GM18861 (cell line): ENCODE measurements around the gene TPP1.

Source experiments
- ATAC-seq: cut with Tn5 transposase; IDR thresholded peaks from one replicate; pipeline ENCODE4 v1.9.1; 2021; ENCODE audit not compliant: unreplicated experiment

The TPP1 gene

DNA sequence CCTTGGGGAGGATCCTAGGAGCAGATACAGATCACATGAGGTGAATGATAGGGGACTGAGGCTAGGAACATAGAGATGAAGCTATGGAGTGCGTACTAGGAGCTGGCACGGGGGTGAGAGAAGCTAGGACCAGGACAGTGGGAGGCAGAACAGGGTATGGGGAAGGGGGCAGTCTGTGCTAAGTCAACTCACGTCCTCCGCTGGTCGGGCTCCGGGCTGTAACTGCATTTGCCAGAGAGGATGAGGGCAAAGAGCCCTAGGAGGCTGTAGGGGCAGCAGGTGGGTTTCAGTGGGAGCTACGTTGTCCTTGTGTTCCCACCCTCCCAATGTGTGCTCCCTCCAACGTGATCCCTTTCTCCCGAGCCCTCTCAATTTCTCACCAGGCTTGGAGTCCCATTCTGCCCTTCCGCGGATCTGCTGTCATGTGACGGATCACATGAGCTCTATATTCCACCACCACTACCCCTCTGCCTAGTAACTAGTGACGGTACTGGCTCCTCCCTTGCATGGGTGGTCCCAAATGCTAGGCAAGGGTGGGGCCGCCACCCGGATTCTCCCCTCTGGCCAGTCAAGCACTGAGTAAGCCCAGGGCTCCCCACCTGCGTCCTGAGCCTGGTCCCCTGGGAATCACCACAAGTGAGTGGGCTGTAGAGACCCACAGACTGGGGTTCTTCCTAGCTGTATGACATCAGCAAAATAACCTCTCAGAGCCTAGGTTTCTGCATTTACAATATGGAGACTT lies at the start of gene TPP1:
TSS of gene TPP1 (minus strand) at position 419 of the 742 bp plus-strand sequence. CDS start at position 397, 22 bp downstream.
- ATAC-seq = peak; percentile 97

DNA sequence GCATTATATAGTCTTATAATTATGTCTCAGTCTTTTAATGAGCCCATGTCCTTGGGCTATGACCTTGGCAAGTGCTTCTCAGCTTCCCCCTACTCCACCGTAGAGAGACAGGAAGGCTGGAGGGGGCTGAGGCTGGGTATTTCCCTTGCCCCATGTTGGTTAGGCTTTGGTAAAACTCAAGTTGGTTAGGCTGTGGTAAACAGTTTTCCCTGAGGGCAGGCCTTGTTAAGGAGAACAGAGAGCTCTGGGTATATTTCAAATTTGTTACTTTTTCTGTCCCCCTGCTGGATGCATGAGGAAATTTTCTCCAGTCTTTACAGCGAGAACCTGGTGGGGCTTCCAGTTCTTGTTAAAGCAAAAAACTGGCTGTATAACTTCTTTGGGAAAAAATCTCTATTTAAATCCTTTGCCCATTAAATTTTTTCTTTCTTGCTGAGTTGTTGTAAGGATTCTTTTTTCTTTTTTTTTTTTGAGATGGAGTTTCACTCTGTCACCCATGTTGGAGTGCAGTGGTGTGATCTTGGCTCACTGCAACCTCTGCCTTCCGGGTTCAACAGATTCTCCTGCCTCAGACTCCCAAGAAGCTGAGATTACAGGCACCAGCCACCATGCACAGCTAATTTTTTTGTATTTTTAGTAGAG lies 48.6 kb upstream of the TPP1 start:
- peak; percentile 69 for ATAC-seq

DNA sequence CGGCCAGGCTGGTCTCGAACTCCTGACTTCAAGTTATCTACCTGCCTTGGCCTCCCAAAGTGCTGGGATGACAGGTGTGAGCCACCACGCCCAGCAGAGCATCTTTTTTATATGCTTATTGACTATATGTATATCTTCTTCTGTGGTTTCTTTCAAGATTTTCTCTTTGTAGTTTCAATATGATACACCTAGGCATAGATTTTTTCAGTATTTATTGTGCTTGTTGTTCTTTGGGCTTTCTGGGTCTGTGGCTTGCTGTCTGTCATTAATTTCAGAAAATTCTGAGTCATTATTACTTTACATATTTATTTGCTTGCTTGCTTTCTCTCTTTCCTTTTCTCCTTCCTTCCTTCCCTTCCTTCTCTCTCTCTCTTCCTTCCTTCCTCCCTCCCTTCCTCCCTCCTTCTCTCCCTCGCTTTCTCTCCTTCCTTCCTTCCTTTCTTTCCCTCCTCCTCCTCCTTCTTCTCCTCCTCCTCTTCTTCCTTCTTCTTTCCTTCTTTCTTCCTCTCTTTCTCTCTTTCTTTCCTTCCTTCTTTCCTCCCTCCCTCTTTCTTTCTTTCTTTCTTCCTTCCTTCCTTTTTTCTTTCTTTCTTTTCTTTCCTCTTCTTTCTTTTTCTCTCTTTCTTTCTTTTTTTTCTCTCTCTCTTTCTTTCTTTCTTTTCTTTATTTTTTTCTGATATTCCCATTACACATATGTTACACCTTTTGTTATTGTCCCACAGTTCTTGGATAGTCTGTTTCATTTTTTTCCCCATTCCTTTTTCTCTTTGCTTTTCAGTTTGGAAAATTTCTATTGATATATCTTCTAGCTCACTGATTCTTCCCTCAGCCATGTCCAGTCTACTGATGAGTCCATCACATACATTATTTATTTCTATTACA lies 47.3 kb upstream of the TPP1 start:
- ATAC-seq = no peak

DNA sequence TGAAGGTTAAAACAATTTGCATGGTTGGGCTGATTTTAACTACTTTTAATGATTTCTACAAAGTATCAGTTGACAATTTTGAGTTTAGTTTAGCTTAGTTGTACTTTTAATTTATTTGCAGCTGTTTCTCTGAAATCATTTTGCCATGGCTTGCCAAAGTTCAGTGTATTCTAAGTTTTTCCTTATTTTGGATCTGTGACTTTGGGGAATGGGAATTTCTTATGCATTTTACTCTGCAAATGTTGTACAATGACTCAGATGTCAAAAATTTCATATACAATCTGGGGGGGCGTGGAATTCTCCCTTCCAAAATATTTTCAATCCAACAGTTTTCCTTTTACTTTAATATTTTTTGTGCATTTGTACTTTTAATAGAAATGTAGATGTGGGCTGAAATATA lies 45.3 kb upstream of the TPP1 start:
- ATAC-seq = no peak

DNA sequence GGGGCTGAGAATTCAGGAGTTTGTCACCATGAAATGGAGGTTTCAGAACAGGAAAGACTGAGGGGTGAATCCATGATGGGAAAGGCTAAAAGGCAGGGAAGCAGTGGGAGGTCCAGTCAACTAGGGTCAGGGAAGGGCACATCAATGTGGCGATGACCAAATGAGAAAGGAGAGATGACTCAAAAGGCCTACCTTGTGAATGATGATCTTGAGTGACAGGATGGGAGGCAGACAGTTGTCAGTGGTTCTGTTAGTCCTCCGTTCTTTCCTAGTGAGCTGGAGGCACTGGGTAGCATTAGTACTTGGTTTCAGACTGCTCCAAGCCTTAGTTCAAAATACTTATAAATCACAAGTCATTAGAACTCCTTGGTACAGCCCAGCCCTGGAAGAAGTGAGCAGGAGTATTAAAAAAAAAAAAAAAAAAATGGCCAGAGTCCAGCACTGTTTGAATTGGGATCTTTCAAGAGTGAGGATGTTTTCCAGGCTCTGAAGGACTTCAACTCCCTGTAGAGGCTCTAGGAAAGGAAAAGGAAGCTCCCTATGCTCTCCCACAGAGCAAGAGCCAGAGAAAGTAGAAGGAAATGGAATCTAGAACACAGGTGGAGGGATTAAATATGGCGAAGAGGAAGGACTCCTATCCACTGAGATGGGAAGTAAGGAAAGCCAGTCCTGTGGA lies 44.7 kb upstream of the TPP1 start:
- ATAC-seq = no peak

DNA sequence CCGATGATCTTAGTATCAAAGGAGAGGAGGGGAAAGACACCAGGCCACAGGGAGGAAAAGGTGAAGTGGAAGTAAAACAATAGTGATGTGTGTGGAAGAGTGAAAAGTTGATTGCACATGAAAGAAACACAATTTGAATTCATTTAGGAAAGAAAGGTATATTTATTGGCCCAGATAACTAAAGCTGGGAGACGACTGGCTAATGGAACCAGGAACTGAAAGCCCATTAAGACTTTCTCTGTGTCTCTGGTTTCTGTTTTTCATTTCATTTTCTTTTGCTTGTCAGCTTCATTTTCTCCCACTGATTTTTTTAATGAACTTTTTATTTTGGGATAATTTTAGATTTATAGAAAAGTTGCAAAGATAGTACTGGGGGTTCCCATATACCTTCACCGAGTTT lies 41.5 kb upstream of the TPP1 start:
- no peak for ATAC-seq

DNA sequence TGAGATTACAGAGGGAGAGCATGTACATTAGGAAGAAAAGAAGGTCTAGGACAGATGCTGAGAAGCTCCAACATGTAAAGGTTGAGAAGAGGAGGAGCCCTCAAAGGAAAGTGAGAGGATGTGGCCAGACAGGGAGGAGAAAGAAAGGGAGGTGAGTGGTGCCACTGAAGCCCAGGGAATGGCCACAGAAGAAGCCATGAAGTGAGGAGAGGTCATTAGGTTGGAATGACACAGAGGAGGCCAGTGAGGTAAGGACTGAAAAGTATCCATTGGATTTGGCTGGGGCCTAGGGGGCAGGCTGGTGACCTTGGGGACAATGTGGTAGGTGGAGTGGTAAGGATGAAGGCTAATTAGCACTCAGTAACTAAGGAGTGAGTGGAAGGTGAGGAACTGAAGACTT lies 39.4 kb upstream of the TPP1 start:
- ATAC-seq = no peak

DNA sequence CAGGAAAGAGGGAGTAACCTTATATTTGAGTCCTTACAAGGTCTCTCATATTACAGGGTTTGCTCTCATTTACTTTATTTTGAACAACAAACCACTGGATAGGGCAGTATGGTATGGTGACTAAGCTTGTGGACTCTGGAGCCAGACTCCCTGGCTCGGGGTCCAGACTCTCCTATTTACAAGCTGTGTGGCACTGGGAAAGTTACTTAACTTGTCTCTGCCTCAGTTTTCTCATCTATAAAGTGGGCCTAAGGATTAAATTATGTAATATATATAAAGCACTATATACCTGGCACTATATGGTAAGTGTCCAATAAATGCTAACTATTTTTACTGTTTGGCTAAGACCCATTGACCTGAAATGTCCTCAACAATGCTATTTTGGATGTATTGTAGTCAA lies 38.1 kb upstream of the TPP1 start:
- no peak for ATAC-seq

DNA sequence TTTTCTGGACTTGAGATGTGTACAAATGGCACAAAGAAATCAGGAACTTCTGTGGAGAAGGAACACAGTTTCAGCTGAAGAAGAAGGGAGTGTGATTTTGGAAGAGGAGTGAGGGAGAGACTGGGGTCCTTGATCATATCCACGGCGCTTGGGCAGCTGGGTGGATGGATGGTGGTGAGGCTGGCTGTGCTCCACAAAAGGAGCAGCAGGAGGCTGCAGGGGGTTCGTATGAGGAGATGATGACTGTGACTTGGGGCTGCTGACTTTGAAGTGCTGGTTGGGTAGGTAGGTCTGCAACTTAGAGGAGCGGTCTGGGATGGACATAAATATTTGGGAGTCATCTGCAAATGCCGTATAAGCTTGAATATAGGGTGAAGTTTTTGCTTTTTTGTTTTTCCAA lies 37.7 kb upstream of the TPP1 start:
- ATAC-seq = no peak

DNA sequence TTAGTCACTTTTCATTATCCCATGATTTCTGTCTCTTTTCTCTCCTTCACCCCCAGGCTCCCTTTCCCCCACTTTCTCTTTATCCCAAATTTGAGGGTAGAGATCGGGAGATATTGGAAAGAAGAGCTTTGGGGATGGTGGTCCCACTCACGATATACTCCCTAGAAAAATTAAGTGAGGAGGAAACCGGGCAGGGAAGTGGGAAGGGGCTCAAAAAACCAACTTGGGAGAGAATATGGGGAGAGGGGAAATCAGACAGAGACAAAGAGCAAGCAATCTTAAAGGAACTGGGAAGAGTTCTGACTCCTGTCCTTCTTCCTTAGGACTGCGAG lies 37.3 kb upstream of the TPP1 start:
- no peak for ATAC-seq

DNA sequence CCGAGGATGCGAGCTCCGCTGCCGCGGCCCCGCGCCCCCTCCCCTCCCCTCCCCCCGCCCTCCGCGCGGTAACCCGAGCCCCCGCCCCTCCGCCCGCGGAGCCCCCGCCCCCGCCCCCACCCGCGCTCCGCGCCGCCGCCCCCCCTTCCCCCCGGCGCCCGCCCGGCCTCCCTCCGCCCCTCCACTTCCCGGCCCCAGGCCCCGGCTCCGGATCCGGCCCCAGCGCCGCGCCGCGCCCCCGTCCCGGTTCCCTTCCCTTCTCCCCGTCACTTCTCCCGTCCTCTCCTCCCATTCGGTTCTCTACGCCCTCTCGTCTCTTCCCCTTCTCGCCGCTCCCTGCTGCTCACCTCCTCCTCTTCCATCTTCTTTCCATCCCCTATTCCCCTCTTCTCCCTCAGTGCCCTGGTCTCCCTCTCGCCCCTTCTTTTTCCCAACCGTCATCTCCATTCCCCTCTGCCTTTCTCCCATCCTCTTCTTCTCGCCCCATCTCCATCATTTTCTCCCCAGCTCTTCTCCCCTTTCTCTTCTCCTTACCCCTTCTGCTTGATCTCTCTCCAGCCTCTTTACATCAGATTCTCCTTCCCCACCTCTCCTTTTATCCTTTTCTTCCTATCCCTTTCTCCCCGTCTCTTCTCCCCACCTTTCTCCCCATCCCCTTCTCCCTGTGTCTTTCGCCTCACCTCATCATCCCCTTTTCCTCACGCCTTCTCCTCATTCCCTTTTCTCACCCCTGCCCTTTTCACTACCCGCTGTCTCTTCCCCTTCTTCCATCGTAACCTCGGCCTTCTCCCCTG lies 36.8 kb upstream of the TPP1 start, which contains the start of gene DCHS1:
TSS of gene DCHS1 (minus strand) at position 20 of the 794 bp plus-strand sequence. CDS start 14,196 bp downstream, outside the sequence.
- no peak for ATAC-seq

DNA sequence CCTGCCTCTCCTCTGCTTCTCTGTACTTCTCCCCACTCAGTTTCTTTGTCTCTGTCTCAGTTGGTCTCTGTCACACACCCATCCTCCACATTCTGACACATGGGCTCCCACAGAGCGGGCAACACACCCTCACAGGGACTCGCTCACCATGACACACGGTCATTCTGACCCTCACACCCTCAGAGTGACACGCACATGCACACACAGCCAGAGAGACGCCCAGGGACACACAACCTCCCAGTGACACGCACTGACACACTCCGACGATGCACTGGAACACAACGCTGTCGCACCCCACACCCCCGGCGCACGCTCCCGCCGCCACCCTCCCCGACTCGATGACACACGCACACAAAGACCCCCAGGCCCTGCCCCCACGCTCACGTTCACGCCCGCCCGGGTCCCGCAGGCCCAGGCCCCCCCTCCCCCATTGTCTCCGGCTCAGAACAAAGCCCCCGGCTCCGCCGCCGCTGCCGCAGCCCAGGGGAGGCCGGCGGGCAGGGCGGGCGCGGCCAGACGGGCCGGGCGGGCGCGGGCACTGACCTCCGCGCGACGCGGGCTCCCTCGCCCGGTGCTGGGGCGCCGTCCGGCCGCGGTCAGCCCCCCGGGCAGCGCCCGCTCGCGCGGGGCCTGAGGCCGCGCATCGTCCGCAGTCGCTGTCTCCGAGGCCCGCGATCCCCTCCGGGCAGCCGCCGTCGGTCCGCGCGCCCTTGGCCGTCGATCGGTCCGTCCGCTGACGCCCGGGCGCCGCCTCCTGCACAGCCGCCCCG lies 36.0 kb upstream of the TPP1 start:
- no peak for ATAC-seq

DNA sequence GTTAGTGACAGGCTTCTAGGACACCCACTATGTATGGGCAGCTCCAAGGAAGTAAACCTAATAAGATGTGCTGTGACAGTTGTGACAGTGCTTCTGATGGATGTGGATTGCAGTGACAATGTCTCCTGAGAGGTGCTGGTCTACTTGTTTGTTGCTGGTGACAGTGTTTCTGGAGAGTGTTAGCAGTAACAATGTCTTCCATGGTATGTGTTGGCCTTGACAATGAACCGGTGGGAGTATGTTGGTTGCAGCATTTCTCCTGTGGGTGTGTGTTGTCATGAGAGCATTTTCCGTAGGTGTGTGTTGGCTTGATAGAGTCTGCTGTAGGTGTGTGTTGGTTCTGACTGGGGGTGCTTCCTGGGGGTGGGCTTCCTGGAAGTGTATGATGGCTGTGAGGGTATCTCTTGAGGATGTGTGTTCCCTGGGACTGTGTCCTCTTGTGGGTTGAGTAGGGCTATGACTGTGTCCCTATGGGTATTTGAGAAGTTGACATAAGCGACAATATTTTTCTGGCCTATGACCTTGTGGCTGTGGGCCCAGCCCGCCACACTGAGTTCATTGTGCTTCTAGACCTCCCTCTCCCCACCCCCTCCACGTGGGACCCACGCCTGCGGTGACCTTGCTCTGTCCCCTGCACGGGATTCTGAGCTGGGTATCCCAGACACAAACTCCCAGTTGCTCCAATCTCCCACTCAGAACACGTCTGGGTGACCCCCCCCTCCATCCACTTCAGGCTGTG lies 35.2 kb upstream of the TPP1 start:
- ATAC-seq = no peak

DNA sequence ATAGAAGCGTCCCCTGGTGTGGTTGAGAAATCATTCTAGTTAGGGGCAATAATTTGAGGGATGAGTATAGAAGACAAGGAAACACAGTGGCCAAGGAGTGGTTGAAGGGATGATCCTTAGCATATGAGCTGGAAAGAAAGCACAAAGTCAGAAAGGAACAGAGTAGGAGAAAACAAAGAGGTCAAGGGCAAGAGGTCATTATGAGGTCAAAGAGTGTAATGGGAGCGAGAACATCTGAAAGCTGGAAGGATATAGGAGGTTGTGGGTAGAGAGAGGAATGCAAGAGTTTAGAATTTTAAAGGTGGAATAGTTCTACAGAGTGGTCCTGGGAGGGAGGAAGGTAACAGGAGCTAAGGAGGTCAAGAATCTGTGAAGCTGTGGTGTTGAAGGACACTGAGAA lies 34.4 kb upstream of the TPP1 start:
- no peak for ATAC-seq

DNA sequence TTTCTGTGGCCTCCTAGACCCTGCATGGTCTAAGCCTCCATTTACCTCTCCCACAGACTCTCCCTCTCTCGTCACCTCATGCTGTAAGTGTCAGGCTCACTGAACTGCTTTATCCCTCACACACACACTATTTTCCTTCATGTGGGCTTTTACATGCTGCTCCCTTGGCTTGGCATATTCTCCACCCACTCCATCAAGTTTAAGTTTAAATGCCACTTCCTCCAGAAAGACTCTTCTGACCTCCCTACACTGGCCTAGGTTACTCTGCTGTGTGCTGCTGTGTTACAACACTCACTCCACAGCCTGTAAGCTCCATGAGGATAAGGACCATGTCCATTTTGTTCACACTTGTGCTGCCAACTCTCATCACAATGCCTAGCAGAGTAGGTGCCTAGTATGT lies 33.9 kb upstream of the TPP1 start:
- ATAC-seq = no peak

DNA sequence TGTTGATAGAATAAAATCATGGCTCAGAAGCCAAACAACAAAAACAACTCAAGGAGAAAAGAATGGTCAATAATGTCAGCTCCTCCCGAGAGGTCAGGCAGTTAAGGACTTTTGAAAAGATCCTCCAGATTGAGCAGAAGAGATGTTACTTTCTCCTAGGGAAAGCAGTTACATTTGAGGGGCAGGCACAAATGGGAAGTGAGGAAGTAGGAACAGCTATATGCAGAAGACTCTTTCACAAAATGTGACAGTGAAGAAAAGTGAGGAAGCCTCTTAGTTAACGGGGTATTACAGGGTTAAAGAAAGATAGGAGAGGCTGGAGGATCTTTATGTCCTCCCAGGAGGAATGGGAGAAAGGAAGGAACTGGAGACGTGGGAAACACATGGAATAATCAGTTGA lies 33.0 kb upstream of the TPP1 start:
- ATAC-seq = no peak

DNA sequence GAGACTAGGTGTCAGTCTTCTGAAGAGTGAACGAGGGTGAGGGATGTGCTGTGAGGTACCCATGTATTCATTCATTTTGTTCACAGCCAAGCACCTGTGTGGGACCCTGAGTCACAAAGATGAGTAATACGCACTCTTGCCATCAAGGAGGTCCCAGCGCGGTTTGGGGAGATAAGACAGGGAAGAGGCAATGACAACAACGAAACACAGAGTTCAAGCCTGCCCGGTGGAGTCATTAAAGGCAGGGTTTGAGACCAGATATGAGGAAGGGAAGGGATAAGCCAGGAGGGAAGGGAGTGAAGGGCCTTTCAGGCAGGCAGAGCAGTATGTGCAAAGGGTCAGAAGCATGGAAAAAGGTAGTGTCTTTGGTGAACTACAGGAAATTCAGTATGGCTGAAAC lies 31.8 kb upstream of the TPP1 start:
- ATAC-seq = no peak

DNA sequence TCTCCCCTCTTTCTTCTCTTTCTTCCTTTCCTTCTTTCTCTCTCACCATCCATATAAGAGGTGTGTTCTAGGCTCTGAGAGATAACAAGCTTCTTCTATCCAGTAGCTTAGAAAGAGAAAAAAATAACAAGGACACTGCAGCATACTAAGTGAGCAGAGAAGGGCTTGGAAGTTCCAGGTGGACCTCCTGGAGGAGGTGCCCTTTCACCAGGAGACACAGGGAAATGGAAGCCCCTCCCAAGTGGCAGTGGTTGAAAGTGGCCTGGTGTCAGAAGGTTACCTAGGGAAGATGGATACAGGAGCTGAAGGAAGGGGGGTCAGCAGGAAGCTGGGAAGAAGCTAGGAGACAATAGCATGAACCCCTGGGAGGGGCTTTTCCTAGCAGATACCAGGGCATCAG lies 30.9 kb upstream of the TPP1 start:
- no peak for ATAC-seq

DNA sequence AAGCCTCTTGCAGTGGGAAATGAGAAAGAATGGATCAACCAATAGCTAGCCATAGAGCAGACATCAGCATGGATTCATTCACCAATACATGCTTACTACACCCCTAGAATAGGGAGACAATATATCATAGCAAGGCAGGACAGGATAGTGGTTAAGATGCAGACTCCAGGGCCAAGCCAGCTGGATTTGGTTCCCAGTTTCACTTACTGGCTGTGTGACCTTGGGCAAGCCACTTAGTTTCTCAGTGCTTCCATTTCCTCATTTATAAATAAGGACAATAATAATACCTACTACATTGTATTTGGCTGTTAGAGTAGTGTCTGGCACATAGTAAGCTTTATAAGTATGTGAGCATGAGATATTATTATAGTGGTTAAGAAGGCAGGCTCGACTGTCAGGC lies 29.3 kb upstream of the TPP1 start:
- no peak for ATAC-seq
